SK-N-SH (cell line): ENCODE data around the gene MTCL3.

Source experiments
- CHD2 ChIP-seq: fragments of 150-350 bp; IDR thresholded peaks from 2 replicates; pipeline ENCODE4 v1.6.1; 2018; ENCODE audit warnings: low read length; ENCODE audit not compliant: partially characterized antibody
- FOXM1 ChIP-seq: IDR thresholded peaks from 2 replicates; pipeline ENCODE4 v1.4.0; 2012; ENCODE audit warnings: low read depth, mild to moderate bottlenecking
- RFX5 ChIP-seq: IDR thresholded peaks from 2 replicates; pipeline ENCODE4 v1.6.1; 2012; ENCODE audit warnings: mild to moderate bottlenecking, improper control_type of control experiment, low read length
- TAF1 ChIP-seq: IDR thresholded peaks from 2 replicates; pipeline ENCODE4 v1.6.1; 2012; ENCODE audit warnings: low read depth, mild to moderate bottlenecking, low read length, moderate library complexity, borderline replicate concordance
- TCF12 ChIP-seq: IDR thresholded peaks from 2 replicates; pipeline ENCODE4 v1.4.0; 2012

DNA sequence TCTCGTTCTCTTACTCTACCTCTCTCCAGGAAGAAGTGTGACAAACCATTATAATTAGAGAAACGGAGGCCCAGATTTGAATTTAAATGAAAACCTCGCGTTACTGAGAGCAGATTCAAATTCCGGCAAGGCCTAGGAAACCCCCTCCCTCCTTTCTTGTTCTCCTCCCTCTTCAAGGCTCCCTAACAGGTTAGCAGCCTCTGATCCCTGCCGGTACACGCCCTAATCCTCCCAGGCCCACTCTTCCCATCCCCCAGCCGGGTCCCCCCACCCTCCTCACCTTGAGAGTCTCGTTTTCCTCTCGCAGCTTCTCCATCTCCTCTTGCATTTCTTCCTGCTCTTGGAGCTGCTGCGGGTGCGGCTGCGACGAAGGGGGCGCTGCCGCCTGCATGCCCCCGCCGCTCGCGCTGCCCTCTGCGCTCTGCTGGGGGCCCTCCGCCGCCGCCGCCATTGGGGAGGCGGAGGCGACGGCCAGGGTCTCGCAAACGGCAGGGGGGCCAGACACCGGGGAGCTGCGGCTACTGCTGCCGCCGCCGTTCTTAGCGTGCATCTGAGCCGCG, 3.8 kb downstream of the MTCL3 start:
- no peak for TF ChIP-seq TCF12
- no peak for TF ChIP-seq FOXM1
- TF ChIP-seq RFX5, result no peak
- TF ChIP-seq TAF1, result no peak
- no peak for TF ChIP-seq CHD2
